ENCODE measurements around the gene PLA2G4E. TPM values are rescaled to one million over a fixed set of nuclear protein-coding genes. Genes with fewer than 3 reads are reported as not detected.

The PLA2G4E gene
- total RNA-seq, 1 donor from 2014 or later, result 1.0 TPM

DNA sequence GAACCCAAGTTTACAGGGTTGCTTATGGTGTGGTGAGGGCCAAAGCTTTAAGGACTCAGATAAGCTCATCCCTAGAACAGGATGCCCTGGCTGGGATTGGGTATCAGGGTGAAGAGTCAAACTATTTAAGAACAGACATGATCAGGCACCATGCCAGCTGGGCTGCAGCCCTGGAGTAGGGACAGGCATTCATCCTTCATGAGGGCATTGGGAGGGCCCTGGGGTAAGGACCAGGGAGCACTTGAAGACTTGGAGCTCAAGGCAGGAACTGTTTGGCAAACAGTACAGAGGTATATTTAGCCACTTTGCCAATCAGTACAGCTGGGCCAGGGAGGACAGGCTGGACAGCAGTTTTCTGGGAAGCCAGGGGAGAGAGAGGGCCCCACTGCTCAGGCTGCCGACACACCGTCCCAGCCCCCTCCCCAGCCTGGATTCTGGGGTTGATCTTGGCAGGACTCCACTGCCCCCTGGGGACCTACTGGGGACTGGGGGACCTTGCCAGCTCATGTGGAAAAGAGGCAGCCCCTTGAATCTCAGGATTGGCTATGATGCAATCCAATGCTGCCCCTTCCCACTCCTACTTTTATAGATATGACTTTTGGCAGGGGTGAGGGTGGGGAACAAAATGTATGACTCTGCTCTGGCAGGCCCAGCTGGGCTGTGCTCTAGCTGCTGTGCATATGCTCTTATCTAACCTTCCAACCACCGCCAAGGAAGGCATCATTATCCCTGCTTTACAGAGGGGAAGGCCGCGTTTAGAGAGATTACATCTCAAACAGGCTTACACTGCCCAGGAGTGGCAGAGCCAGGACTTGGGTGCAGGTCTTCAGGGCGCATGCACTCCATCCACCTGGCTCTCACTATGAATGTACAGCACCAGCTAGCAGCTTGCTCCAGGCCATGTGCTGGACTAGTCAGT lies 2.3 kb downstream of the PLA2G4E start:
- Mint-ChIP-seq H3K27ac (ENCODE audit: unreplicated experiment) (no peak overlapping the region), H3K9me3 (ENCODE audit: unreplicated experiment) (peaks cover 9% of the 10 kb centered on the region), H3K4me3 (ENCODE audit: unreplicated experiment) (no peak overlapping the region), H3K4me1 (ENCODE audit: low read depth, unreplicated experiment) (no peaks in the 10 kb centered on the region), H3K27me3 (ENCODE audit: unreplicated experiment) (no peaks in the 10 kb centered on the region), H3K36me3 (ENCODE audit: unreplicated experiment) (peaks cover 5% of the 10 kb centered on the region)
- no peak for DNase-seq
- TF ChIP-seq CTCF (IDR thresholded peaks at IDR 0.05; ENCODE audit: partially characterized antibody, unreplicated experiment), result no peak

- H3K27me3 Mint-ChIP-seq (ENCODE audit: unreplicated experiment), result no peaks in the 10 kb centered on the region
- no peaks in the 10 kb centered on the region for H3K4me1 Mint-ChIP-seq (ENCODE audit: low read depth, unreplicated experiment)
- no peak for TF ChIP-seq CTCF (IDR thresholded peaks at IDR 0.05; ENCODE audit: partially characterized antibody, unreplicated experiment)
- DNase-seq, result no peak
- peaks cover 5% of the 10 kb centered on the region for H3K36me3 Mint-ChIP-seq (ENCODE audit: unreplicated experiment)
- no peak overlapping the region for H3K27ac Mint-ChIP-seq (ENCODE audit: unreplicated experiment)
- peaks cover 3% of the 10 kb centered on the region for H3K9me3 Mint-ChIP-seq (ENCODE audit: unreplicated experiment)
- no peak overlapping the region for H3K4me3 Mint-ChIP-seq (ENCODE audit: unreplicated experiment)
Observed at GRCh38 chr15:42016971-42017370, 3.9 kb downstream of the PLA2G4E start.

GRCh38 chr15:42014406-42014805 lies 6.4 kb downstream of the PLA2G4E start:
- Mint-ChIP-seq H3K9me3 (ENCODE audit: unreplicated experiment) (peaks cover 3% of the 10 kb centered on the region), H3K27me3 (ENCODE audit: unreplicated experiment) (no peaks in the 10 kb centered on the region), H3K4me1 (ENCODE audit: low read depth, unreplicated experiment) (no peaks in the 10 kb centered on the region), H3K36me3 (ENCODE audit: unreplicated experiment) (peaks cover 5% of the 10 kb centered on the region), H3K4me3 (ENCODE audit: unreplicated experiment) (no peak overlapping the region), H3K27ac (ENCODE audit: unreplicated experiment) (no peak overlapping the region)
- no peak for TF ChIP-seq CTCF (IDR thresholded peaks at IDR 0.05; ENCODE audit: partially characterized antibody, unreplicated experiment)
- DNase-seq, result no peak

- no peak for TF ChIP-seq CTCF (IDR thresholded peaks at IDR 0.05; ENCODE audit: partially characterized antibody, unreplicated experiment)
- no peak overlapping the region for H3K4me3 Mint-ChIP-seq (ENCODE audit: unreplicated experiment)
- no peak for DNase-seq
- H3K27ac Mint-ChIP-seq (ENCODE audit: unreplicated experiment), result no peak overlapping the region
- peaks cover 5% of the 10 kb centered on the region for H3K36me3 Mint-ChIP-seq (ENCODE audit: unreplicated experiment)
- no peaks in the 10 kb centered on the region for H3K27me3 Mint-ChIP-seq (ENCODE audit: unreplicated experiment)
- peaks cover under 1% of the 10 kb centered on the region for H3K9me3 Mint-ChIP-seq (ENCODE audit: unreplicated experiment)
- H3K4me1 Mint-ChIP-seq (ENCODE audit: low read depth, unreplicated experiment), result no peaks in the 10 kb centered on the region
Observed at GRCh38 chr15:42012928-42013482, 7.8 kb downstream of the PLA2G4E start.

GRCh38 chr15:42012241-42012640 lies 8.6 kb downstream of the PLA2G4E start:
- no peak for DNase-seq
- no peaks in the 10 kb centered on the region for H3K9me3 Mint-ChIP-seq (ENCODE audit: unreplicated experiment)
- no peaks in the 10 kb centered on the region for H3K4me1 Mint-ChIP-seq (ENCODE audit: low read depth, unreplicated experiment)
- H3K36me3 Mint-ChIP-seq (ENCODE audit: unreplicated experiment), result peaks cover 5% of the 10 kb centered on the region
- H3K4me3 Mint-ChIP-seq (ENCODE audit: unreplicated experiment), result no peak overlapping the region
- TF ChIP-seq CTCF (IDR thresholded peaks at IDR 0.05; ENCODE audit: partially characterized antibody, unreplicated experiment), result no peak
- H3K27me3 Mint-ChIP-seq (ENCODE audit: unreplicated experiment), result peaks cover 2% of the 10 kb centered on the region
- no peak overlapping the region for H3K27ac Mint-ChIP-seq (ENCODE audit: unreplicated experiment)

All from glutamatergic neuron (in vitro differentiated cells).